Raji (cell line): ENCODE measurements around the gene PANK4.

ENCODE experiments used
- POLR2A ChIP-seq: IDR thresholded peaks from 2 replicates; pipeline ENCODE4 v1.6.1; 2011; ENCODE audit warnings: low read depth, low read length, control low read depth; ENCODE audit not compliant: insufficient read depth

The PANK4 gene

DNA sequence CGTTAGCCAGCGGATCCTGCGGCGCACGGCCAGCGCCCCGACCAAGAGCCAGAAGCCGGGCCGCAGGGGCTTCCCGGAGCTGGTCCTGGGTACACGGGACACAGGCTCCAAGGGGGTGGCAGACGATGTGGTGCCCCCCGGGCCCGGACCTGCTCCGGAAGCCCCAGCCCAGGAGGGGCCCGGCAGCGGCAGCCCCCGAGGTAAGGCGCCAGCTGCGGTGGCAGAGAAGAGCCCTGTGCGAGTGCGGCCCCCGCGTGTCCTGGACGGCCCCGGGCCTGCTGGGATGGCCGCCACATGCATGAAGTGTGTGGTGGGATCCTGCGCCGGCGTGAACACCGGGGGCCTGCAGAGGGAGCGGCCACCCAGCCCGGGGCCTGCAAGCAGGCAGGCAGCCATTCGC lies 24.2 kb downstream of the PANK4 start:
- no peak for TF ChIP-seq POLR2A

DNA sequence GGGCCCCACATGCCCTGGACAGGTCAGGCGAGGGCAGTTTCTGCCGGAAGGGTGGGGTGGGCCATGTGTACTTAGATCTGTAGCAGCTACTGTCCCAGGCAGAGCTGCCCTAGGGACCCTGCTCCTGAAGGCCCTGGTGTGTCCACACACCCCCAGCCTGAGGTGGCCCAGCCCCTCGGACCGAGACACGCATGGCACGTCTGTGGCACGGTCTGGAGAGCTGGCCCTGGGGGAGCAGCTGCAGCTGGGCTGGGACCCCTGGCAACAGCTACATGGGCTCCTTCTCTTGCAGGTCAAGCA lies 24.6 kb downstream of the PANK4 start:
- TF ChIP-seq POLR2A, result no peak

DNA sequence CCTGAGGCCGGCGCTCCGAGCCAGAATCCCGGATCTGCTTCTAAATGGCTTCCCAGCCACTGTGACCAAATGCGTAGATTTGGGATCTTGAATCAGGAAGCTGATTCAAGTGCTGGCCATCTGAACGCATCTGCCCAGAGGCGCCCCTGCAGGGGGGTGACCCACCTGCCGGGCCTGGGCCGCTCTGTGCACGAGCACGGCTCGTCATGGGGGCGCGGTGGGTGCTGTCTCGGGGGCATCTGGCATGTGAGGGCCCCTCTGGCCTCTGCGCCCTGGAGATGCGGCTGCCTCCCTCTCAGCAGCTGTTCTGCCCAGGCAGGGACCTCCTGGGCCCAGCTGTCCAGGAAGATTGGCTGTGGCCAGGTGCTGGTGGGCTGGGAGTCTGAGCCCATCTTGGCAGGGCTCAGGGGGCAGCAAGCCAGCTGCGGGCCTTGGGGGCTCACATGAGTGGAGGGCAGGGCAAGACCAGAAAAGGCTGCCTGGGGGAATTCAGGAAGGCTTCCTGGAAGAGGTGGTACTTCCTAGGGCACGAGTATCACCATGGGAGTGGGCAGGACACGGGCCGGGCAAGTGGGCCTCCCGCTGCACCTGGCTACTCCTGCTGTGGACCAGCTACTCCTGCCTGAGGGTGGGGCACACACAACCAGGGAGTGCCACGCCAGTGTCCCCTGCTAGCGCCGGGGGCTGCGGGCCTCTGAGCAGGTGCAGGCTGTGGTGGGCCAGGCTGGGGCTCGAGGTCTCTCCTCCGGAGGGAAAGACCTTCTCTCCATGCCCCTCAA lies 25.2 kb downstream of the PANK4 start:
- TF ChIP-seq POLR2A, result no peak

DNA sequence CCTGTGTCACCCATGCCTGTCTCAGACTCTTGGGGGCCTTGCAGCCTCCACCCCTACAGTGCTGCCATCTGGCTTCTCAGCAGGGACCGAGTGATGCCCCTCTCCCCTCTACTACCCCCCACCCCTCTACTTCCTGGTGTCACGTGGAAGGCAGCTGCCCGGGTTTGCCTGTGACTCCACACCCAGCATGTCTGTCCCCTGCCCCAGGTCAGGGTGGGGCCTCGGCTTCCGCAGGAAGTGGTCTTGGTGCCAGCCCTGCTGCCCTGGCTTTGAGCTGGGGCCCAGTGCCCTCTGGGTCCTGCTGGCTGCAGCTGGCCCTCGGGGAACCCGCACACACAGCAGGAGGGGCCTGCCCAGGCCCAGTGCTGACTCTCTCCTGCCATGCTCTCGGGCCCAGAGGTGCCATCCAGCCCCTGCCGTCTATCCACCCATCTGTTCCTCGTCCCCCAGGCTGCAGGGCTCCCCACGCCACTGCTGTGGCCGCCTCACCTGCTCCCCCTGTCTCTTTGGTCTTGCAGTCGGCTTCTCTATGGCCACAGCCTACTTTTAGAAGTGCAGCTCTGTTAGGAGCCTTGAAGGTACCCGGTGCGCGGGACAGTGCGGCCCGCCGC lies 26.3 kb downstream of the PANK4 start:
- no peak for TF ChIP-seq POLR2A

DNA sequence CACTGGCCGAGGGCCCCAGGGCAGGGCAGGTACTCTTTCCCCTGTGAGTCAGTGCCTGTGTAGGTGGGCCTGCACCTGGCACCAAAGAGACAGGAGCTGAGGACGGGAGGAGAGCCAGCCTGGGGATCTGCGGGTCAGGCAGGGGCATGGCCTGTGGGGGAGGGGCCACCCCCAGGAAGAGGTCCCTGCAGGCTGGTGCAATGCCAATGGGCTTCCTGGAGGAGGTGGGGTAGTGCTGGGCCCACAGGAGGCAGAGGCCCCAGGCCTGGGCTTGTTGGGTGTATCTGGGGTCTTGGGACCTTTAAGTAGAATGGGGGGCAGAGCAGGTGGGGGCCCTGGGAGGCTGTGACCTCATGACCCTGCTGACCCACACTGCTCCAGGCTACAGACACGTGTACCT lies 27.1 kb downstream of the PANK4 start:
- TF ChIP-seq POLR2A, result no peak

DNA sequence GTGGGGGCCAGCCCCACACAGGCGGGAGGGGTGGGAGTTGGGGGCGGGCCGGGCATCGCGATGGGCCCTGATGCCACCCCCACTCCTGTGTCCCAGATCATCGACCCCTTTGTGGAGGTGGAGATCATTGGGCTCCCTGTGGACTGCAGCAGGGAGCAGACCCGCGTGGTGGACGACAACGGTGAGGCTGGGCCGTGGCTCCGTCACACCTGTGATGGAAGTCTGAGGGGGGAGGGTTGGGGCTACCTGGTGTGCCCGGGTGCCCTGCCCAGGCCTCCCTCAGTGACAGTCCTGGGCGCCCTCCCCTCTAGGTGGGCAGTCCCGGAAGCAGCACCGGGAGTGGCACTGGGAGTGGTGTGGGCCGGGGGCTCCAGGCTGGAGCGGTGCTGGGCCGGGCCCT lies 27.7 kb downstream of the PANK4 start:
- no peak for TF ChIP-seq POLR2A

DNA sequence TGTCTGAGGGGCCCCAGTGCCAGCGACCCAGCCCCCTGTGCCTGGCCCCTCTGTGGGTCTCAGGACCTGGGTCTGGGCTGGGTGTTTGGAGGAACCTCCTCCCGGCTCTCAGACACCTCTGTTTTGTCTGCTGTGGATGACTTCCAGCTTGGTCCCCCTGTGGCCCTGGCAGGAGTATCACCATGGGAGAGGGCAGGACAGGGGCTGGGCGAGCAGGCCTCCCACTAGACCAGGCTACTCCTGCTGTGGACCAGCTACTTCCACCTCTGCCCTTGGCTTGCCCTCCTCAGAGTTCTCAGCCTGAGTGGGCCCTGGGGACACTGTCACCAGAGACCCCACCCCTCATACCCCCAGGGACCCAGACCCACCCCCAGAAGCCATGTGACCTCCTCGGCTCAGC lies 28.5 kb downstream of the PANK4 start:
- no peak for TF ChIP-seq POLR2A

DNA sequence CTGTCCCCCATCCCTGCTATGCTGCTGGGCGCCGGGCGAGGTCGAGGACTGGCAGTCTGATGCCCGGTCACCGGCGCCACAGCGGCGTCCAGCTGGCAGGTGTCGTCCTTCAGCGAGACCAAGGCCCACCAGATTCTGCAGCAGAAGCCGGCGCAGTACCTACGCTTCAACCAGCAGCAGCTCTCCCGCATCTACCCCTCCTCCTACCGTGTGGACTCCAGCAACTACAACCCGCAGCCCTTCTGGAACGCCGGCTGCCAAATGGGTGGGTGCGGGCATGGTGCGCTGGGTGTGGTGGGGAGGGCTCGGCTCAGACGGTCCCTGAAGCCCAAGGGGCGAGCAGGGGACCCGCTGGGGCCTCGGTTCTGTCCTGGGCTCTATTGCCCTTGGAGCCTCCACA lies 29.6 kb downstream of the PANK4 start:
- no peak for TF ChIP-seq POLR2A

DNA sequence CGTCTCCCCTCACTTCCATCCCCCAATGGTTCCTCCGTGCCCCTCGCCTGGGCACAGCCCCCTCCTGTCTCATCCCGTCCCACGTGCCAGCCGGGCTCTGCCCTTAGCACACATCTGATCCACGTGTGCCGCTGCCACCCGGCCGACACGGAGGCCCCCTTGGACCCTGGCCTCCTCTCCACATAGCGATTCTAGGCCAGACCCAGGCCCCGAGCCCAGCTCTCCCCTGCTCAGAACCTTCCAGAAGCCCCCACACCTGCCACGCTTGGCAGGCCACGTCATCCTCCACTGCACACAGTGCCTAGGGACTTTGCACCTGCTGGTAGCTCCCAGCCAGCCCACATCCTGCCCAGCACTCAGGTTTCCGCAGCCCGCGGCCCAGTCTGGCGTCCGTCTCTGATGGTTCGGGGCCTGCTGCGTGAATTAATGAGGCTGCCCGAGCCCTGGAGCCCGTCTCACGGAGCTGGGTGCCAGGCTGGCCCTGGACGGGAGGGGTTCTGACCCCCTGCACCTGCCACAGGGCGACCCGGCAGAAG lies 30.2 kb downstream of the PANK4 start:
- TF ChIP-seq POLR2A, result 0 out of 2 replicates have a peak, but pooled peaks have one; percentile 5

DNA sequence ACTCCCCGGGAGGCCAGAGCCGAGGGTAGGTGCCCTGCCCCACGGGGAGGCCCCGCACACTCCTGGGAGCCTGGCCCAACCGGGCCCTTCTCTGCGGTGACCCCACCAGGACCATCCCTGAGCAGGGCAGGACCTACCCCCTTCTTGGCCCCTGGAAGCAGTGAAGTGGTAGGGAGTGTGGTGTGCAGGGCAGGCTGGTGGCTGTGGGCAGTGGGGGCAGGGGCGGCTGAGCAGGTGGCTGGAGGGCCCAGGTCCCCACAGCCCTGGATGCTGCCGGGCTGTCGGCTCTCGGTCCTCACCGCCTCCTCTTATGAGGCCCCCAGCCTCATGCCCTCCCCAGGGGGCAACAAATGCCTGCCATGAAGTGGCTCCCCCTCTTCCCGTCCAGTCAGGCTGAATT lies 30.9 kb downstream of the PANK4 start:
- no peak for TF ChIP-seq POLR2A

DNA sequence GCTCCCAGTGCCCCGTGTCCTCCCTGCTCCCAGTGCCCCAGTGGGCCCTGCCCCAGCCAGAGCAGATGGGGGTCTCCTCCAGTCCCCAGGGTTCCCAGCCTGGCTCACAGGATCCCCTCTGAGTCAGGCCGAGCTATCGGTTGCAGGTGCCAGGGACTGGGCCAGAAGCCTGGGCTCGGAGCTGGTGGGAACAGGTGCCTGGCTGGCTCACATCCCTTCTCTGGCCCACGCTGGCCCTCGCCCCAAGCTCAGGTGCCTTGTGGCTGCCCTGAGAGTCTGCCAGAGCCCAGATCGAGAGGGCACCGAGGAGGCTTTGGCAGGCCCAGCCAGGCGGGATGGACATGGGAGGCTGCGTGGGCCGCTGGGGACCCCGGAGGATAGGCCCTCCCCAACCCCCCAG lies 31.4 kb downstream of the PANK4 start:
- TF ChIP-seq POLR2A, result no peak

DNA sequence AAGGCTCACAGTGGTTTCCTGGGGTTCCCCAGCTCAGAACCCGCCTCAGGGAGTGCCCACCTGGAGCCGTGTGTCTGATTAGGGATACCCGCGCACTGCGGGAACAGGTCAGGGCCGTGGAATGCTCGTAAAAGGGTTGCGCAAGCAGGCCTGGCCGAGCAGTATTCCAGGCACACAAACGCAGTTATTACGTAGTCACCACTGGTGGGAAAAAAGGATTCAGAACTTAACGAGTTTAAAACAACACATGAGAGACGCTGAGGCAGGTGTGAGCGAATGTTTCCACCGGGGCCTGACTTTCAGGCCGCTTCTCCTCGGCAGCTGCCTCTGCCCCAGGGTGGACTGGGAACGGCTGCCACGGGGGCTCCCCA lies 32.1 kb downstream of the PANK4 start:
- TF ChIP-seq POLR2A, result no peak

DNA sequence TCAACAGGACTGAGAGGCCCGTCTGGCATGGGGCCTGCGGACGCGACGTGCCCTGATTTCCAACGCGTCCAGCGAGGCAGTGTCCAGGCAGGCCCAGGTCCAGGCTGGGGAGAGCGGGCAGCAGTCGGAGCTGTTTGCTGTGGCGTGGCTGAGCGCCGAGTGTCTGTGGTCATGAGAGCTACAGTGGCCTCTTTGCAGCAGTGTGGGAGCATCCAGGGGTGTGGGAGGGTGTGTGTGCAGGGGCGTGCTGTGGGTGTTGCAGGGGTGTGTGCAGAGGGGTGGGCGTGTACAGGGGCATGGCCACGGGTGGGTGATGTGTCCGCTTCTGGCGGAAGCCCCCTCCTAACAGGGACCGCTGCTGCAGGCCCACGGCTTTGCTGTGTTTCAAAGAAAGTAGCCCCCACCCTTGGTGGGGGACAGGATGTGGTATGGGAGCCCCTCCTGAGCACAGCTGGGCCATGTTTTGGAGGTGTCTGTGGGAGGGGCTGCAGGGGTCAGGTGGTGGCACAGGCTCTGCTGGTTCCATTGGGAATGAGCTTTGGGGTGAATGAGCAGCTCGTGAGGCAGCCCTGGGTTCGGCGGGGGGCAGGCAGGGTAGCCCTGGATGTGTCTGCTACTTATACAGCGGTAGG lies 32.6 kb downstream of the PANK4 start:
- no peak for TF ChIP-seq POLR2A

DNA sequence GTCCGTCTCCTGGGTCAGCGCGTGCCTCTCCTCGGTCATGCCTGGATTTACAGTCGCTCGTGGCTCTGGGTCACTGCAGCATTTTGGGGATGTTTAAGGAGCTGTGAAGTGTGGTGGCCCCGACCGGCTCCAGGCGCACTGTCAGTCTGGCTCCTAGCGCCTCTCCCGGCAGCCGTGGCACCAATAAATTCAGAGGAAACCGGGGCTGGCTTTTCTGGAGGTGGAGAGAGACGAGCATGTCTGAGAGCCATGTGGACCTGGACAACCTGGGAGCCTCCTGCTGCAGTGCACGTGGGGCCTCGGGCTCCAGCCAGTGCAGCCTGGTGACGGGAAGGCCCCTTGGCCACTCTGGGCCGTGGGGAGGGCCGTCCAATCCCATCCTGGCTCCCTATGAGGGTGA lies 33.2 kb downstream of the PANK4 start:
- no peak for TF ChIP-seq POLR2A

DNA sequence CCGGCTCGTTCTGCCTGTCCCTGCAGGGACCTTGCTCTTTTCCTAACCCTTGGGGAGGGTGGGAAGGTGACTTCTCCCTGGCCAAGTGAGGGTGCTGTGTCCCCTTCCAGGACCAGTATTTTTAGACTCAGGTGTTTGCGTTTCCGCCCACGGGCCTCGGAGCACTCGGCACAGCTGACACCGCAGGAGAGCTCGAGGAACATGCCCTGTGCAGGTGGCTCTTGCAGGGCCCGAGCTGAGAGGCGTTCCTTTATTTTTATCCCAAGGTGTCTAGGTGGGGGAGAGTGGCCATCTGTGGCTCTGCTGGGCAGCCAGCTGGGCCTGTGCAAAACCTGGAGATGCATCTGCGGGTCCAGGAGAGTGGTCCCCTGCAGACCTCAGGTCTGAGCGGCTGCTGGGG lies 34.3 kb downstream of the PANK4 start:
- no peak for TF ChIP-seq POLR2A

DNA sequence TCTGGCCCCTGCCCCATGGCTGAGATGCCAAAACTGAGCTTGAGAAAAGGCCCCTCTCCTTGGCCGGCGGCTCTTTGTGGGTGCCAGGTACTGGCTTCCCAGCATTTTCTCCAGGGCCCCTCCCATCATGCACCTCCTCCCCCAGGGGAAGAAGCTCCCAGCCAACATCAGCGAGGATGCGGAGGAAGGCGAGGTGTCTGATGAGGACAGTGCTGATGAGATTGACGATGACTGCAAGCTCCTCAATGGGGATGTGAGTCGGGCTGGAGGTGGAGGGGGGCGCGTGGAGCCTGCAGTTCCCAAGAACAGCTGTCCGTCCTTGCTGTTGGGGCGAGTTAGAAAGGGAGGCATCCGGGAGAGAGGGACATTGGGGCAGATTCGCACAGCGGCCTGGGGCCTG lies 36.8 kb downstream of the PANK4 start:
- no peak for TF ChIP-seq POLR2A

DNA sequence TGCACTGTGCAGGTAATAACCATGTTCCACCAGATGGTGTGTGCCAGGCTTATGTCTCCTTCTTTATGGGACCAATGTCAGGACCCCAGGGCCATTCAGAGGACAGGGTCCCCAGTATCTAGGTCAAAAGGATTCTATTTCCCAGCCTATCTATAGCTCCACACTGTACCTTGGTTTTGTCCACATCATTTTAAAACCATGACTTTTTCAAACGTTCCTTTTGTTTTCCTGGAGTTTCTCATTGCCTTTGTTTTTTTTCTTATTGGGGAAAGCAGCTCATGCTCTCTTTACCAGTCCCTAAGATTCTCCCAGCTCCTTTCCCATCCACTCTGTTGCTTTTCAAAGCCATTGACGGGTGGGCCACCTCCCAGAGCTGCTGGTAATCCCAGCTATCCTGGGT lies 37.7 kb downstream of the PANK4 start:
- no peak for TF ChIP-seq POLR2A

DNA sequence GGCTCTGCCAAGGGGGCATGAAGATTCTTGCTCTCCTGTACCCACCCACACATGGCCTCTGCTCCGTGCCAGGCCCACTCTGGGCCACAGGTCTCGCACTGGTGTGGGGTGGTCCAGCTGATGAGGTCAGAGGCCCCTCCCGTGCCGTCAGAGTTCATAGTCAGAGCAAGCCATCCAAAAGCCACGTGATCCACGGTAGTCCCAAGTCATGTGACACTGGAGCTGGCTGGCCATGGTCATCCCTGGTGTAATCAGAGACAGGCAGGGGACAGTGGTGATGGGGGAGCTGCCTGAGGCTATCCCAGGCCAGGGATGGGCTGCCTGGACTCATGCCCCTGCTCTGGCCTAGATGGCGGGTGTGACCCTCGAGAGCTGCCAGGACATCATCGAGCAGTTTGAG lies 39.8 kb downstream of the PANK4 start:
- no peak for TF ChIP-seq POLR2A
